CD4-positive, alpha-beta T cell treated with Interleukin-2 at 100 ng/mL for 4 hours (primary cell): ENCODE measurements around the gene CHAF1B.

Experiments used
- DNase-seq: peaks from one replicate; pipeline ENCODE4 v3.0.0-alpha.2; 2020; ENCODE audit warnings: low spot score

CHAF1B gene

DNA sequence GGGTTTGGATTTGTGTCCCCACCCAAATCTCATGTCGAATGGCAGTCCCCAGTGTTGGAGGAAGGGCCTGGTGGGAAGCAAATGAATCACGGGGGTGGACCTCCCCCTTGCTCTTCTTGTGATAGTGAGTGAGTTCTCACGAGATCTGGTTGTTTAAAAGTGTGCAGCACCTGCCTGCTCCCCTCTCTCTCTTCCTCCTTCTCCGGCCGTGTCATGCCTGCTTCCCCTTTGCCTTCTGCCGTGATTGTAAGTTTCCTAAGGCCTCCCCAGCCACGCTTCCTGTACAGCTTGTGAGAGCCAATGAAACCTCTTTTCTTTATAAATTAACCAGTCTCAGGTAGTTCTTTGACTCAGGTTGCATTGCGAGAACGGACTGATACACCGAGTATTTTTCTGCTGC, 78.8 kb downstream of the CHAF1B start:
- no peak for DNase-seq

DNA sequence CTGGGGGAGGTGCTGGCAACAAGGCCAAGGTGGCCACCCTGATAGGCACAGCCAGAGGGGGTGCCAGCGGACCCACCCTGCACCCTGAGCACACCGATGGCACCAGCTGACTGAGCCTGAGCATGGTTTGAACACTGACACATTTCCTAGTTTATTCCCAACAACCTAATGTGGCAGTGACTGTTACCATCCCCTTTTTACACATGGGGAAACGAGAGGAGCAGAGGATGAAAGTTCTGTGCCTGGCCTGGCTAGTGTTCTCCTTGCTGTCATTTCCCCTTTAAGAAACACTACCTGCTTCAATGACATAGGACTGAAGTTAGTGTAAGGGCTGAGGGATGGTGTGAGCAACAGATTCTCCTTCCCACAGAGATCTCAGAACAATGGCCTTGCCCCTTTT, 79.4 kb downstream of the CHAF1B start:
- DNase-seq, result no peak

DNA sequence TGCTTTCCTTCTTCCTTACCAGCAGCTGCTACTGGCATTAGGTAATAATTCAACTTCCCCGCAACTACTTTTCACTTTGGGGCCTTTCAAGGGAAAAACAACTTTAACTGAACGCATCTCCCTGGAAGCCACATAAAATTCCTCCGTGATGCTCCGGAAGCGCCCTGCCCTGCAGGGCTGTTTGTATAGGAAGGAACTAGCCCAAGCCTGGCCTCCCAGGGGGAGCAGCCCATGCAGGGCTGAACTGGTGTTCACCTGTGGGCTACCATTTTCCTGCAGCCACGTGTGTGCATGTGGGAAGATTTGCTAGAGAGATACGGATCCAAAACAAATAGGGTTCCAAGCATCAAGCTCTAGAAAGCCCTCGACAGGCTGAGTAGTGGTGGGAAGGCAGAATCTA, 80.3 kb downstream of the CHAF1B start:
- no peak for DNase-seq

DNA sequence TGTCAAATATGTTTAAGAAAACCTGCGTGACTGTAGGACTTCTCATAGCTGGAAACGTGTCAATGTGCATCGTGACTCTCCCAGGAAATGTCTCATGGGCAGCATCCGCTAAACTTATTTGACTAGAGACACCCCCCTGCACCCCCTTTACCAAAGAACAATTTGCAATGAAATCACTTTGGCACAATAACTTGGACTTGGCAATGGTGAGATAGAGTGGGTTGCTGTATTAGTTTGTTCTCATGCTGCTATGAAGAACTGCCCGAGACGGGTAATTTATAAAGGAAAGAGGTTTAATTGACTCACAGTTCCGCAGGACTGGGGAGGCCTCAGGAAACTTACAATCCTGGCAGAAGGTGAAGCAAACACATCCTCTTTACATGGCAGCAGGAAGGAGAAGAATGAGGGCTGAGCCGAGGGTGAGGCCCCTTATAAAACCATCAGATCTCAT, 80.9 kb downstream of the CHAF1B start:
- no peak for DNase-seq
